ENCODE results near the gene SH3D21. TPM values are rescaled to one million over a fixed set of nuclear protein-coding genes. Genes with fewer than 3 reads are reported as not detected.

Gene SH3D21
- total and polyA plus RNA-seq, 2 of the 8 experiments (the other 6 are each of a cell fraction or from before 2014, with no cell fraction given): 3.4 to 8.6 TPM

- Histone ChIP-seq H3K9me3 (ENCODE audit: insufficient read depth in 2 of 2, low read depth in 1 of 2, low read length in 1 of 2) (no peaks in the 10 kb centered on the region), H3K23me2 (ENCODE audit: low read depth, low read length) (no peaks in the 10 kb centered on the region), H3K4me2 (ENCODE audit: insufficient read depth in 1 of 2, low read depth in 2 of 2, low read length in 2 of 2) (no peak overlapping the region), H2BK15ac (ENCODE audit: low read length) (no peak overlapping the region), H3K36me3 (ENCODE audit: control insufficient read depth in 2 of 4, insufficient read depth in 4 of 4, low read length in 3 of 4) (peaks cover 0 to 11% (median 4%) of the 10 kb centered on the region in 4 experiments; a peak in 4 of 8 replicates), H4K91ac (replicated peaks; ENCODE audit: insufficient read length, low read length) (no peak overlapping the region), H2AFZ (ENCODE audit: low read length) (no peak overlapping the region), H2AK5ac (ENCODE audit: low read depth, low read length) (no peak overlapping the region), H3K9ac (replicated peaks in 1 of 4; ENCODE audit: extremely low read depth in 1 of 4, low read depth in 3 of 4, low read length in 3 of 4) (no peak overlapping the region), H4K5ac (ENCODE audit: insufficient read length, low read depth, low read length) (no peak overlapping the region), H3K4me1 (replicated peaks in 1 of 4; ENCODE audit: control insufficient read depth in 3 of 4, insufficient read depth in 4 of 4, low read length in 3 of 4) (no peaks in the 10 kb centered on the region; a peak in 1 of 7 replicates), H2BK20ac (ENCODE audit: low read length) (no peak overlapping the region), H3K79me1 (ENCODE audit: low read depth, low read length) (no peaks in the 10 kb centered on the region), H3K18ac (ENCODE audit: extremely low read depth, low read length) (no peak overlapping the region), H2BK5ac (ENCODE audit: low read depth, low read length) (no peak overlapping the region), H3K56ac (replicated peaks; ENCODE audit: insufficient read length, low read depth, low read length) (no peak overlapping the region), H3K27me3 (replicated peaks in 1 of 4; ENCODE audit: control insufficient read depth in 3 of 4, extremely low read depth in 1 of 4, insufficient read depth in 3 of 4, low read length in 3 of 4) (no peaks in the 10 kb centered on the region; a peak in 3 of 7 replicates), H3K79me2 (ENCODE audit: control insufficient read depth in 1 of 2, insufficient read depth in 2 of 2, low read length in 2 of 2) (no peaks in the 10 kb centered on the region), H3K23ac (ENCODE audit: insufficient read length) (no peak overlapping the region), H3K14ac (ENCODE audit: insufficient read length) (no peak overlapping the region), H2BK120ac (replicated peaks; ENCODE audit: low read depth, low read length) (no peak overlapping the region), H2BK12ac (ENCODE audit: low read depth, low read length) (no peak overlapping the region), H3K4ac (replicated peaks; ENCODE audit: insufficient read length, low read depth, low read length) (no peak overlapping the region), H4K8ac (ENCODE audit: extremely low read depth, insufficient read depth, low read length) (no peak overlapping the region), H3K4me3 (ENCODE audit: extremely low read depth in 1 of 4, insufficient read depth in 2 of 4, low read depth in 3 of 4, low read length in 4 of 4) (no peak overlapping the region), H4K20me1 (replicated peaks in 1 of 2; ENCODE audit: control insufficient read depth in 1 of 2, insufficient read depth in 2 of 2, low read length in 2 of 2) (peaks cover 3% of the 10 kb centered on the region in 2 experiments), H3K27ac (ENCODE audit: low read depth, low read length) (no peak overlapping the region)
- POLR2A ChIA-PET (ENCODE audit: partially characterized antibody): interaction anchor here (1.1 to 4.3 kb wide), 3 partner anchors 15 to 21 kb away, joined by 3 to 23 read pairs (median 19); partner anchors contain the start of gene EVA1B
- 79% methylated on average over 9 of the region's 9 CpGs; no CpG with 5 or more reads in 1 of the 2 experiments for WGBS, 2 experiments (ENCODE audit: extremely low coverage in 1 of 2, insufficient coverage in 1 of 2, insufficient read length in 1 of 2, insufficient replicate concordance in 2 of 2, low coverage in 1 of 2, low lambda C conversion rate in 2 of 2, missing lambda C conversion rate in 1 of 2)
- FAIRE-seq: no peak
- CTCF ChIA-PET (ENCODE audit: partially characterized antibody): interaction anchor here (1.3 to 10.0 kb wide), 3 partner anchors 13 to 29 kb away, joined by 3 to 150 read pairs (median 6); no protein-coding TSS in a partner anchor
- no peak for DNase-seq (ENCODE audit: low read depth in 1 of 2, low spot score in 2 of 2)
- TF ChIP-seq MAX (IDR thresholded peaks at IDR 0.05): no peak
- no peak for TF ChIP-seq EZH2 (IDR thresholded peaks at IDR 0.05; ENCODE audit: low read depth, low read length, severe bottlenecking)
- TF ChIP-seq, protein P1, sequence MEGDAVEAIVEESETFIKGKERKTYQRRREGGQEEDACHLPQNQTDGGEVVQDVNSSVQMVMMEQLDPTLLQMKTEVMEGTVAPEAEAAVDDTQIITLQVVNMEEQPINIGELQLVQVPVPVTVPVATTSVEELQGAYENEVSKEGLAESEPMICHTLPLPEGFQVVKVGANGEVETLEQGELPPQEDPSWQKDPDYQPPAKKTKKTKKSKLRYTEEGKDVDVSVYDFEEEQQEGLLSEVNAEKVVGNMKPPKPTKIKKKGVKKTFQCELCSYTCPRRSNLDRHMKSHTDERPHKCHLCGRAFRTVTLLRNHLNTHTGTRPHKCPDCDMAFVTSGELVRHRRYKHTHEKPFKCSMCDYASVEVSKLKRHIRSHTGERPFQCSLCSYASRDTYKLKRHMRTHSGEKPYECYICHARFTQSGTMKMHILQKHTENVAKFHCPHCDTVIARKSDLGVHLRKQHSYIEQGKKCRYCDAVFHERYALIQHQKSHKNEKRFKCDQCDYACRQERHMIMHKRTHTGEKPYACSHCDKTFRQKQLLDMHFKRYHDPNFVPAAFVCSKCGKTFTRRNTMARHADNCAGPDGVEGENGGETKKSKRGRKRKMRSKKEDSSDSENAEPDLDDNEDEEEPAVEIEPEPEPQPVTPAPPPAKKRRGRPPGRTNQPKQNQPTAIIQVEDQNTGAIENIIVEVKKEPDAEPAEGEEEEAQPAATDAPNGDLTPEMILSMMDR (IDR thresholded peaks at IDR 0.05; ENCODE audit: control extremely low read depth in 1 of 3, insufficient read depth in 1 of 3, low read depth in 1 of 3, low read length in 3 of 3): no peak
- no peak for TF ChIP-seq TAF1 (IDR thresholded peaks at IDR 0.05; ENCODE audit: low read depth, low read length)
- no peak for TF ChIP-seq JUND (IDR thresholded peaks at IDR 0.05; ENCODE audit: low read length)
- no peak for TF ChIP-seq CBX5 (IDR thresholded peaks at IDR 0.05; ENCODE audit: low read depth, low read length)
- no peak for TF ChIP-seq MAFK (IDR thresholded peaks at IDR 0.05; ENCODE audit: low read depth, low read length)
- TF ChIP-seq SIN3A (conservative IDR thresholded peaks at IDR 0.05 in 1 of 2, IDR thresholded peaks at IDR 0.05 in 1 of 2; ENCODE audit: low read depth in 1 of 2, low read length in 2 of 2): no peak
- TF ChIP-seq CBX8 (IDR thresholded peaks at IDR 0.05; ENCODE audit: borderline replicate concordance, low read depth, low read length): no peak
- TF ChIP-seq SRF (IDR thresholded peaks at IDR 0.05; ENCODE audit: low read depth, low read length): no peak
- TF ChIP-seq NRF1 (IDR thresholded peaks at IDR 0.05; ENCODE audit: low read depth, low read length): no peak
These were observed 33.4 kb downstream of the SH3D21 start for GRCh38 chr1:36339615-36340014.
